Measurements from ENCODE around the gene DHX36. TPM values are rescaled to one million over a fixed set of nuclear protein-coding genes. Genes with fewer than 3 reads are reported as not detected.

The DHX36 gene
- total RNA-seq, 1 donor from 2014 or later = 147 TPM

DNA sequence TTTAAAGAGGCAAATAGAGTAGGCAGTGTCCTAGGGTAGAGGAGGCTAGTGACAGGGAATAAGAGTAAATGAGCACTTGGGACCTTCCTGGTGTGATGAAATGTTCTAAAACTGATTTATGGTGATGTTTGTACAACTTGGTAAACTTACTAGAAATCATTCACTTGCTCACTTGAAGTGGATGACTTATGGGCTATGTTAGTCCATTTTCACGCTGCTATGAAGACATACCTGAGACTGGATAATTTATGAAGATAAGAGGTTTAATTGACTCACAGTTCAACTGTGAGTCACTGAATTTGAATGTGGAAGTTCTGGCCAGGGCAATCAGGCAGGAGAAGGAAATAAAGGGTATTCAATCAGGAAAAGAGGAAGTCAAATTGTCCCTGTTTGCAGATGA is 31.7 kb upstream of the DHX36 start:
- TF ChIP-seq, protein P1, sequence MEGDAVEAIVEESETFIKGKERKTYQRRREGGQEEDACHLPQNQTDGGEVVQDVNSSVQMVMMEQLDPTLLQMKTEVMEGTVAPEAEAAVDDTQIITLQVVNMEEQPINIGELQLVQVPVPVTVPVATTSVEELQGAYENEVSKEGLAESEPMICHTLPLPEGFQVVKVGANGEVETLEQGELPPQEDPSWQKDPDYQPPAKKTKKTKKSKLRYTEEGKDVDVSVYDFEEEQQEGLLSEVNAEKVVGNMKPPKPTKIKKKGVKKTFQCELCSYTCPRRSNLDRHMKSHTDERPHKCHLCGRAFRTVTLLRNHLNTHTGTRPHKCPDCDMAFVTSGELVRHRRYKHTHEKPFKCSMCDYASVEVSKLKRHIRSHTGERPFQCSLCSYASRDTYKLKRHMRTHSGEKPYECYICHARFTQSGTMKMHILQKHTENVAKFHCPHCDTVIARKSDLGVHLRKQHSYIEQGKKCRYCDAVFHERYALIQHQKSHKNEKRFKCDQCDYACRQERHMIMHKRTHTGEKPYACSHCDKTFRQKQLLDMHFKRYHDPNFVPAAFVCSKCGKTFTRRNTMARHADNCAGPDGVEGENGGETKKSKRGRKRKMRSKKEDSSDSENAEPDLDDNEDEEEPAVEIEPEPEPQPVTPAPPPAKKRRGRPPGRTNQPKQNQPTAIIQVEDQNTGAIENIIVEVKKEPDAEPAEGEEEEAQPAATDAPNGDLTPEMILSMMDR (IDR thresholded peaks at IDR 0.05; ENCODE audit: partially characterized antibody, unreplicated experiment) = no peak
- Mint-ChIP-seq H3K9me3 (ENCODE audit: unreplicated experiment) (no peaks in the 10 kb centered on the region), H3K27me3 (ENCODE audit: unreplicated experiment) (peaks cover 3% of the 10 kb centered on the region), H3K4me1 (ENCODE audit: low read depth, unreplicated experiment) (no peaks in the 10 kb centered on the region), H3K36me3 (ENCODE audit: unreplicated experiment) (no peaks in the 10 kb centered on the region), H3K27ac (ENCODE audit: unreplicated experiment) (no peak overlapping the region), H3K4me3 (ENCODE audit: unreplicated experiment) (no peak overlapping the region)
- DNase-seq = no peak

DNA sequence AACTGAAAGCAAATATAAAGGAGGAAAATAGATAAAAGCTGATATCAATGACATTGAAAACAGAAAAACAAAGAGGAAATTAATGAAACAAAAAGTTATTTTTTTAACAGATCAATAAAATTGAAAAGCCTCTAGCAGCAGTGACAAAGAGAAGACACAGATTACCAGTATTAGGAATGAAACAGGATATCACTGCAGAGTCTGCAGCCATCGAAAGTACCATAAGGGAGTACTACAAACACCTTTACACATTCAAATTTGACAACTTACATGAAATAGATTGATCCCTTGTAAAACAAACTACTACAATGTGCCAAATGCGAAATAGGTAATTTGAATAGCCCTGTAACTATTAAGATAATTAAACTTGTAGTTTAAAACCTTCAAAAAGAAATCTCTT is 24.9 kb upstream of the DHX36 start:
- DNase-seq = no peak
- no peaks in the 10 kb centered on the region for H3K9me3 Mint-ChIP-seq (ENCODE audit: unreplicated experiment)
- no peaks in the 10 kb centered on the region for H3K36me3 Mint-ChIP-seq (ENCODE audit: unreplicated experiment)
- TF ChIP-seq, protein P1 (IDR thresholded peaks at IDR 0.05; ENCODE audit: partially characterized antibody, unreplicated experiment) = no peak
- no peak overlapping the region for H3K4me3 Mint-ChIP-seq (ENCODE audit: unreplicated experiment)
- no peak overlapping the region for H3K27ac Mint-ChIP-seq (ENCODE audit: unreplicated experiment)
- peaks cover 3% of the 10 kb centered on the region for H3K27me3 Mint-ChIP-seq (ENCODE audit: unreplicated experiment)
- no peaks in the 10 kb centered on the region for H3K4me1 Mint-ChIP-seq (ENCODE audit: low read depth, unreplicated experiment)

DNA sequence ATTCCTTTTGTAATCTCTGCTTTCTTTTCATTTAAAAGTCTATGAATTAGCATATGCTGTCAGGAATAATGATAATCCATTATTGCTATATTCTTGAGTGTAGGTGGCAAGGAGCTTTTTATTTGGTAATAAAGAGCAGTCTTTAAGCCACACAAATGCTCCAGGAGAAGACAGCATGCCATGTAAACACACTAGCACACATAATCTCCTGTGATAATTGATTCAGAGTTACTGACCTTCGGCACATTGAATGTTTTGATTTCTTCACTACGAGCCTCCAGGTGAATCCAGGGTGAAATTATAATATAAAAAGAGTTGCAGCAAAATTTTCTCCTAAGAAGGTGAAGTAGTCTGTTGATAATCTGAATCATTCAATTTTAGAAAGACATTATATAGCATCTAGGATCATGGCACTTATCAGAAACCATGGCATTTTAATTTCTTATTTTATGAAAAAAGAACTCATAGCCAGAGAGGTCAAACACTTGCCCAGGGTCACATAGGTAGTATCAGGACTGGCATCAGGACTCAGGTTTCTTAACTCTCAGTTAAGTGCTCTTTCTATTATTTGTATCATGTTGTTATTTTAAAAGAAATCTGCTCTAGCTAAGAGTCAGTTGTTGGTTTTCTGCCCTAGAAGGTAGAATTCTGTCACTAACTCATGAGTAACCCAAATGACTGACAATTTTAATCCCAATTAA is 21.3 kb upstream of the DHX36 start:
- TF ChIP-seq, protein P1 (IDR thresholded peaks at IDR 0.05; ENCODE audit: partially characterized antibody, unreplicated experiment) = no peak
- H3K27me3 Mint-ChIP-seq (ENCODE audit: unreplicated experiment) = no peaks in the 10 kb centered on the region
- H3K27ac Mint-ChIP-seq (ENCODE audit: unreplicated experiment) = no peak overlapping the region
- no peaks in the 10 kb centered on the region for H3K9me3 Mint-ChIP-seq (ENCODE audit: unreplicated experiment)
- DNase-seq = no peak
- H3K36me3 Mint-ChIP-seq (ENCODE audit: unreplicated experiment) = no peaks in the 10 kb centered on the region
- no peak overlapping the region for H3K4me3 Mint-ChIP-seq (ENCODE audit: unreplicated experiment)
- no peaks in the 10 kb centered on the region for H3K4me1 Mint-ChIP-seq (ENCODE audit: low read depth, unreplicated experiment)

DNA sequence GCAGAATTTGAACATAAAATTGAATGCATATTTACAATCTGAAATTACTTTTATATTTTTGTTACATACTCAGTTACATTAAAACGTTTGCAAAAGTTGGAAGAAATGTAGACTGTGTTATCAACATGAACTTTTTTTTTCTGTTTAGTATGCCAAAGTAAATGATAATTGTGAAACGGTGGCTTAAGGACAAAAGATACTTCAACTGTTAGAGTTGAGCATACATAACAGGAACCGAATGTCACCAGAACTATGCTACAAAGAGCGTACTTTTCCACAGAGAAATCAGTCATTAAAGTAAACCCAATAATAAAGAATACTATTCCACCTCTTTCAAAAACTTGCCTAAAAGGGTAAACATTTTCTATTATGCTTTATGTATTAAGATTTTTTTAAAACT is 14.3 kb upstream of the DHX36 start:
- TF ChIP-seq, protein P1 (IDR thresholded peaks at IDR 0.05; ENCODE audit: partially characterized antibody, unreplicated experiment) = no peak
- no peaks in the 10 kb centered on the region for H3K9me3 Mint-ChIP-seq (ENCODE audit: unreplicated experiment)
- H3K36me3 Mint-ChIP-seq (ENCODE audit: unreplicated experiment) = no peaks in the 10 kb centered on the region
- no peak for DNase-seq
- no peaks in the 10 kb centered on the region for H3K27me3 Mint-ChIP-seq (ENCODE audit: unreplicated experiment)
- no peak overlapping the region for H3K4me3 Mint-ChIP-seq (ENCODE audit: unreplicated experiment)
- no peaks in the 10 kb centered on the region for H3K4me1 Mint-ChIP-seq (ENCODE audit: low read depth, unreplicated experiment)
- H3K27ac Mint-ChIP-seq (ENCODE audit: unreplicated experiment) = no peak overlapping the region

DNA sequence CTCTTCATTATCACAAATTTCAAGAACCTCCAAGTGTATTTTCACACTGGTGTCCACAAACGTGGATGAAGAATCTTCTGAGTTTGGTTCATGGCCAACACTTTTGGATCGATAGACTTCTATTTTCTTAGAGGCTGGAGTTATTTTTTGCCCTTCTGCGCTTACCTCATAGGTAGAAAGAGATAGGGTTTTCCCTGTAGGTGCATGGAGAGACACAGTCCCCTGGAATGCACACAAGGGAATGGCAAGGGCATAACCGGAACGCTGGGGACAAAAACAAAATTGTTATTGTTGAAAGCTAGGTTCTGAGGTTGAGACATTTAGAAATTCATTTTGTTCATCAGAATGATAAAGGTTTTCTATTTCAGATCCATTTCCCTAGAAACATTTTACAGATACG is 13.7 kb upstream of the DHX36 start:
- DNase-seq = no peak
- Mint-ChIP-seq H3K36me3 (ENCODE audit: unreplicated experiment) (no peaks in the 10 kb centered on the region), H3K27ac (ENCODE audit: unreplicated experiment) (no peak overlapping the region), H3K4me3 (ENCODE audit: unreplicated experiment) (no peak overlapping the region), H3K9me3 (ENCODE audit: unreplicated experiment) (no peaks in the 10 kb centered on the region), H3K27me3 (ENCODE audit: unreplicated experiment) (no peaks in the 10 kb centered on the region), H3K4me1 (ENCODE audit: low read depth, unreplicated experiment) (no peaks in the 10 kb centered on the region)
- TF ChIP-seq, protein P1 (IDR thresholded peaks at IDR 0.05; ENCODE audit: partially characterized antibody, unreplicated experiment) = no peak
